Measurements from ENCODE around the gene LRRC41. TPM values are rescaled to one million over a fixed set of nuclear protein-coding genes. Genes with fewer than 3 reads are reported as not detected.

LRRC41 gene
- total and polyA plus RNA-seq, 2 of the 13 experiments (the other 11 are each of a cell fraction or from before 2014, with no cell fraction given) = 48.1 to 53.6 TPM

DNA sequence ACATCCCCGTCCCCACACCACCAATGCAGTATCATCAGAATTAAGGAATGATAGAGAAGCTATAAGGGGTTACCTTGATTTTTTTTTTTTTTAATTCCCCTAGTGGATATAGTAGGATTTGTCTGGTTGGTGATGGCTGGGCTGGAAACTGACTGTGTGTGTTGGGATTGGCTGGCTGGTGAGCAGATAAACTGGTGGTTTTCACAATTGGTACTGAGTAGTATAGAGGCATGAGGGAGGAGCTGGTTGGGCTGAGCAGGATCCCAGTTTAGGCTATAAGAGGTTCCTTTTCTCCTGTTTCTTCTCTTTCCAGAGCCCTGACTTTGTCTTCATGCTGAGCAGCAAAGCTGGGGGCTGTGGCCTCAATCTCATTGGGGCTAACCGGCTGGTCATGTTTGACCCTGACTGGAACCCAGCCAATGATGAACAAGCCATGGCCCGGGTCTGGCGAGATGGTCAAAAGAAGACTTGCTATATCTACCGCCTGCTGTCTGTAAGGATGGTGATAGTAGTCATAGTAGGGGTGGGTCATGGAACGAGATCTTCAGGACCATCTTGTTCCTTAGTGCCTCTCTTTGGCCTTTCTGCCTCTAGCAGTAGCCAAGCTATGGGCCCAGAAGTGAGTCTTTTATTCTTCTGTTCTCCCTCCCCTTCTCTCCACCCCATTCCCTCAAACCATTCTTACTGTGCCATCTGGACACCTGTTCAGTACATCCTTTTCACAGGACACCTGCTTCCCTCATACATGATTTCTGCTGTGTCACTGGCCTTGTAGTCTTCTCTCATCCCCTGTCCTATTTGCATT, 29.0 kb downstream of the LRRC41 start:
- H3K27me3 ChIP-seq (ENCODE audit: control insufficient read depth in 1 of 2, insufficient read depth in 2 of 2, low read length in 2 of 2) = no peaks in the 10 kb centered on the region
- no peak overlapping the region for H3K4me3 ChIP-seq (replicated peaks in 1 of 3; ENCODE audit: insufficient read depth in 1 of 3, low read depth in 2 of 3, low read length in 3 of 3)
- CTCF ChIA-PET (ENCODE audit: low intra/inter-chr PET ratio, low total read pairs) = no interaction called here
- DNase-seq (ENCODE audit: low spot score) (no peak), ATAC-seq (no peak), FAIRE-seq (no peak)
- in situ Hi-C loops (cut with HindIII; ENCODE audit: extremely low pct_ligation_motif_present, low pct_unique_long_range_greater_than_20kb) = no loop called here
- H3K27ac ChIP-seq (ENCODE audit: extremely low read length, insufficient read depth, low read length) = no peak overlapping the region
- H3K4me1 ChIP-seq (ENCODE audit: insufficient read depth, low read length) = peaks cover 1% of the 10 kb centered on the region; the same call in 1 of the 2 replicates
- H2AFZ ChIP-seq (ENCODE audit: low read length) = no peak overlapping the region
- H3K9ac ChIP-seq (ENCODE audit: insufficient read depth, low read depth, low read length) = no peak overlapping the region
- H3K36me3 ChIP-seq (replicated peaks in 1 of 2; ENCODE audit: control insufficient read depth in 1 of 2, insufficient read depth in 2 of 2, low read length in 2 of 2) = peaks cover 27 to 92% of the 10 kb centered on the region in 2 experiments
- H4K20me1 ChIP-seq (ENCODE audit: insufficient read depth, low read length) = no peaks in the 10 kb centered on the region
- H3K4me2 ChIP-seq (ENCODE audit: low read depth, low read length) = no peak overlapping the region
- 95% methylated on average over 5 of the region's 6 CpGs for WGBS (ENCODE audit: low lambda C conversion rate)
- no peaks in the 10 kb centered on the region for H3K9me3 ChIP-seq (ENCODE audit: low read length)
- POLR2A ChIA-PET = interaction anchor here (2.0 kb wide), 1 partner anchor 29 kb away, joined by 5 read pairs; the partner anchor contains the start of genes LRRC41 and UQCRH
- intact Hi-C loops (cut with micrococcal nuclease; ENCODE audit: unreplicated experiment) = no loop called here
- no peaks in the 10 kb centered on the region for H3K79me2 ChIP-seq (ENCODE audit: insufficient read depth, low read length)
- no TSS peak for BruUV-seq (replicated peaks)
- TF ChIP-seq ZNF570 (CRISPR knock-in tag; IDR thresholded peaks at IDR 0.05; ENCODE audit: borderline replicate concordance) = no peak
- TF ChIP-seq ELF4 (CRISPR knock-in tag; IDR thresholded peaks at IDR 0.05; ENCODE audit: borderline replicate concordance) = no peak
- TF ChIP-seq, protein P1, sequence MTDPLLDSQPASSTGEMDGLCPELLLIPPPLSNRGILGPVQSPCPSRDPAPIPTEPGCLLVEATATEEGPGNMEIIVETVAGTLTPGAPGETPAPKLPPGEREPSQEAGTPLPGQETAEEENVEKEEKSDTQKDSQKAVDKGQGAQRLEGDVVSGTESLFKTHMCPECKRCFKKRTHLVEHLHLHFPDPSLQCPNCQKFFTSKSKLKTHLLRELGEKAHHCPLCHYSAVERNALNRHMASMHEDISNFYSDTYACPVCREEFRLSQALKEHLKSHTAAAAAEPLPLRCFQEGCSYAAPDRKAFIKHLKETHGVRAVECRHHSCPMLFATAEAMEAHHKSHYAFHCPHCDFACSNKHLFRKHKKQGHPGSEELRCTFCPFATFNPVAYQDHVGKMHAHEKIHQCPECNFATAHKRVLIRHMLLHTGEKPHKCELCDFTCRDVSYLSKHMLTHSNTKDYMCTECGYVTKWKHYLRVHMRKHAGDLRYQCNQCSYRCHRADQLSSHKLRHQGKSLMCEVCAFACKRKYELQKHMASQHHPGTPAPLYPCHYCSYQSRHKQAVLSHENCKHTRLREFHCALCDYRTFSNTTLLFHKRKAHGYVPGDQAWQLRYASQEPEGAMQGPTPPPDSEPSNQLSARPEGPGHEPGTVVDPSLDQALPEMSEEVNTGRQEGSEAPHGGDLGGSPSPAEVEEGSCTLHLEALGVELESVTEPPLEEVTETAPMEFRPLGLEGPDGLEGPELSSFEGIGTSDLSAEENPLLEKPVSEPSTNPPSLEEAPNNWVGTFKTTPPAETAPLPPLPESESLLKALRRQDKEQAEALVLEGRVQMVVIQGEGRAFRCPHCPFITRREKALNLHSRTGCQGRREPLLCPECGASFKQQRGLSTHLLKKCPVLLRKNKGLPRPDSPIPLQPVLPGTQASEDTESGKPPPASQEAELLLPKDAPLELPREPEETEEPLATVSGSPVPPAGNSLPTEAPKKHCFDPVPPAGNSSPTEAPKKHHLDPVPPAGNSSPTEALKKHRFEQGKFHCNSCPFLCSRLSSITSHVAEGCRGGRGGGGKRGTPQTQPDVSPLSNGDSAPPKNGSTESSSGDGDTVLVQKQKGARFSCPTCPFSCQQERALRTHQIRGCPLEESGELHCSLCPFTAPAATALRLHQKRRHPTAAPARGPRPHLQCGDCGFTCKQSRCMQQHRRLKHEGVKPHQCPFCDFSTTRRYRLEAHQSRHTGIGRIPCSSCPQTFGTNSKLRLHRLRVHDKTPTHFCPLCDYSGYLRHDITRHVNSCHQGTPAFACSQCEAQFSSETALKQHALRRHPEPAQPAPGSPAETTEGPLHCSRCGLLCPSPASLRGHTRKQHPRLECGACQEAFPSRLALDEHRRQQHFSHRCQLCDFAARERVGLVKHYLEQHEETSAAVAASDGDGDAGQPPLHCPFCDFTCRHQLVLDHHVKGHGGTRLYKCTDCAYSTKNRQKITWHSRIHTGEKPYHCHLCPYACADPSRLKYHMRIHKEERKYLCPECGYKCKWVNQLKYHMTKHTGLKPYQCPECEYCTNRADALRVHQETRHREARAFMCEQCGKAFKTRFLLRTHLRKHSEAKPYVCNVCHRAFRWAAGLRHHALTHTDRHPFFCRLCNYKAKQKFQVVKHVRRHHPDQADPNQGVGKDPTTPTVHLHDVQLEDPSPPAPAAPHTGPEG (CRISPR knock-in tag; IDR thresholded peaks at IDR 0.05) = no peak
- no peak for TF ChIP-seq SIN3A (IDR thresholded peaks at IDR 0.05; ENCODE audit: borderline replicate concordance, low read depth, low read length)
- TF ChIP-seq MEIS1 (CRISPR knock-in tag; IDR thresholded peaks at IDR 0.05; ENCODE audit: borderline replicate concordance) = no peak
- TF ChIP-seq, protein P2, sequence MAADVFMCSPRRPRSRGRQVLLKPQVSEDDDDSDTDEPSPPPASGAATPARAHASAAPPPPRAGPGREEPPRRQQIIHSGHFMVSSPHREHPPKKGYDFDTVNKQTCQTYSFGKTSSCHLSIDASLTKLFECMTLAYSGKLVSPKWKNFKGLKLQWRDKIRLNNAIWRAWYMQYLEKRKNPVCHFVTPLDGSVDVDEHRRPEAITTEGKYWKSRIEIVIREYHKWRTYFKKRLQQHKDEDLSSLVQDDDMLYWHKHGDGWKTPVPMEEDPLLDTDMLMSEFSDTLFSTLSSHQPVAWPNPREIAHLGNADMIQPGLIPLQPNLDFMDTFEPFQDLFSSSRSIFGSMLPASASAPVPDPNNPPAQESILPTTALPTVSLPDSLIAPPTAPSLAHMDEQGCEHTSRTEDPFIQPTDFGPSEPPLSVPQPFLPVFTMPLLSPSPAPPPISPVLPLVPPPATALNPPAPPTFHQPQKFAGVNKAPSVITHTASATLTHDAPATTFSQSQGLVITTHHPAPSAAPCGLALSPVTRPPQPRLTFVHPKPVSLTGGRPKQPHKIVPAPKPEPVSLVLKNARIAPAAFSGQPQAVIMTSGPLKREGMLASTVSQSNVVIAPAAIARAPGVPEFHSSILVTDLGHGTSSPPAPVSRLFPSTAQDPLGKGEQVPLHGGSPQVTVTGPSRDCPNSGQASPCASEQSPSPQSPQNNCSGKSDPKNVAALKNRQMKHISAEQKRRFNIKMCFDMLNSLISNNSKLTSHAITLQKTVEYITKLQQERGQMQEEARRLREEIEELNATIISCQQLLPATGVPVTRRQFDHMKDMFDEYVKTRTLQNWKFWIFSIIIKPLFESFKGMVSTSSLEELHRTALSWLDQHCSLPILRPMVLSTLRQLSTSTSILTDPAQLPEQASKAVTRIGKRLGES (CRISPR knock-in tag; IDR thresholded peaks at IDR 0.05; ENCODE audit: borderline replicate concordance) = no peak
- no peak for TF ChIP-seq ZNF619 (CRISPR knock-in tag; IDR thresholded peaks at IDR 0.05)
- no peak for TF ChIP-seq ZNF549 (CRISPR knock-in tag; IDR thresholded peaks at IDR 0.05)
- peak; percentile 72 for TF ChIP-seq RBM22 (optimal IDR thresholded peaks at IDR 0.05; ENCODE audit: low read length)
- TF ChIP-seq, protein P3, sequence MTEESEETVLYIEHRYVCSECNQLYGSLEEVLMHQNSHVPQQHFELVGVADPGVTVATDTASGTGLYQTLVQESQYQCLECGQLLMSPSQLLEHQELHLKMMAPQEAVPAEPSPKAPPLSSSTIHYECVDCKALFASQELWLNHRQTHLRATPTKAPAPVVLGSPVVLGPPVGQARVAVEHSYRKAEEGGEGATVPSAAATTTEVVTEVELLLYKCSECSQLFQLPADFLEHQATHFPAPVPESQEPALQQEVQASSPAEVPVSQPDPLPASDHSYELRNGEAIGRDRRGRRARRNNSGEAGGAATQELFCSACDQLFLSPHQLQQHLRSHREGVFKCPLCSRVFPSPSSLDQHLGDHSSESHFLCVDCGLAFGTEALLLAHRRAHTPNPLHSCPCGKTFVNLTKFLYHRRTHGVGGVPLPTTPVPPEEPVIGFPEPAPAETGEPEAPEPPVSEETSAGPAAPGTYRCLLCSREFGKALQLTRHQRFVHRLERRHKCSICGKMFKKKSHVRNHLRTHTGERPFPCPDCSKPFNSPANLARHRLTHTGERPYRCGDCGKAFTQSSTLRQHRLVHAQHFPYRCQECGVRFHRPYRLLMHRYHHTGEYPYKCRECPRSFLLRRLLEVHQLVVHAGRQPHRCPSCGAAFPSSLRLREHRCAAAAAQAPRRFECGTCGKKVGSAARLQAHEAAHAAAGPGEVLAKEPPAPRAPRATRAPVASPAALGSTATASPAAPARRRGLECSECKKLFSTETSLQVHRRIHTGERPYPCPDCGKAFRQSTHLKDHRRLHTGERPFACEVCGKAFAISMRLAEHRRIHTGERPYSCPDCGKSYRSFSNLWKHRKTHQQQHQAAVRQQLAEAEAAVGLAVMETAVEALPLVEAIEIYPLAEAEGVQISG (CRISPR knock-in tag; IDR thresholded peaks at IDR 0.05) = no peak
- no peak for TF ChIP-seq DPF2 (CRISPR knock-in tag; IDR thresholded peaks at IDR 0.05; ENCODE audit: borderline replicate concordance, low read depth)
